Measurements from ENCODE around the gene NIPA2.

Gene NIPA2

GRCh38 chr15:22844421-22845288 lies 6.2 kb downstream of the NIPA2 start:
- no peak overlapping the region for H3K27ac ChIP-seq
- no peak for TF ChIP-seq CTCF (conservative IDR thresholded peaks at IDR 0.05)

- TF ChIP-seq CTCF (conservative IDR thresholded peaks at IDR 0.05): no peak
- no peak overlapping the region for H3K27ac ChIP-seq
Measured at GRCh38 chr15:22845289-22845900, 6.9 kb downstream of the NIPA2 start.

- TF ChIP-seq CTCF (conservative IDR thresholded peaks at IDR 0.05): no peak
- no peak overlapping the region for H3K27ac ChIP-seq
Measured at GRCh38 chr15:22846073-22846472, 7.6 kb downstream of the NIPA2 start.

- no peak for TF ChIP-seq CTCF (conservative IDR thresholded peaks at IDR 0.05)
- H3K27ac ChIP-seq: no peak overlapping the region
Measured at GRCh38 chr15:22850055-22850454, 11.6 kb downstream of the NIPA2 start.

- TF ChIP-seq CTCF (conservative IDR thresholded peaks at IDR 0.05): no peak
- H3K27ac ChIP-seq: no peak overlapping the region
Measured at GRCh38 chr15:22851513-22851912, 13.0 kb downstream of the NIPA2 start.

GRCh38 chr15:22855791-22856190 lies 17.3 kb downstream of the NIPA2 start:
- H3K27ac ChIP-seq: no peak overlapping the region
- no peak for TF ChIP-seq CTCF (conservative IDR thresholded peaks at IDR 0.05)

- H3K27ac ChIP-seq: no peak overlapping the region
- TF ChIP-seq CTCF (conservative IDR thresholded peaks at IDR 0.05): no peak
Measured at GRCh38 chr15:22856659-22857058, 18.2 kb downstream of the NIPA2 start.
